ENCODE measurements around the gene GRM4.

GRM4 gene

GRCh38 chr6:34093854-34094430, 51.9 kb downstream of the GRM4 start:
- DNase-seq (ENCODE audit: extremely low spot score, insufficient read length, low read depth) = no peak
- FAIRE-seq = no peak

- FAIRE-seq (no peak), DNase-seq (ENCODE audit: extremely low spot score, insufficient read length, low read depth) (no peak)
These were observed 52.7 kb downstream of the GRM4 start for GRCh38 chr6:34093206-34093605.

- no peak for DNase-seq (ENCODE audit: extremely low spot score, insufficient read length, low read depth)
- no peak for FAIRE-seq
These were observed 53.3 kb downstream of the GRM4 start for GRCh38 chr6:34092631-34093030.

GRCh38 chr6:34090935-34091334, 55.0 kb downstream of the GRM4 start:
- DNase-seq (ENCODE audit: extremely low spot score, insufficient read length, low read depth) (no peak), FAIRE-seq (no peak)

- FAIRE-seq (no peak), DNase-seq (ENCODE audit: extremely low spot score, insufficient read length, low read depth) (no peak)
These were observed 55.4 kb downstream of the GRM4 start for GRCh38 chr6:34090529-34090928.

GRCh38 chr6:34086558-34086957, 59.3 kb downstream of the GRM4 start:
- no peak for FAIRE-seq
- DNase-seq (ENCODE audit: extremely low spot score, insufficient read length, low read depth) = no peak

GRCh38 chr6:34085453-34086170, 60.3 kb downstream of the GRM4 start:
- FAIRE-seq = no peak
- DNase-seq (ENCODE audit: extremely low spot score, insufficient read length, low read depth) = no peak

GRCh38 chr6:34084591-34085290, 61.1 kb downstream of the GRM4 start:
- DNase-seq (ENCODE audit: extremely low spot score, insufficient read length, low read depth) = no peak
- no peak for FAIRE-seq

GRCh38 chr6:34082864-34083626, 62.8 kb downstream of the GRM4 start:
- DNase-seq (ENCODE audit: extremely low spot score, insufficient read length, low read depth) = no peak

GRCh38 chr6:34082348-34082747, 63.5 kb downstream of the GRM4 start:
- DNase-seq (ENCODE audit: extremely low spot score, insufficient read length, low read depth) = no peak
- no peak for FAIRE-seq

More at GRCh38 chr6:34082864-34083626, 62.8 kb downstream of the GRM4 start:
- FAIRE-seq = no peak

GRCh38 chr6:34080357-34080756, 65.5 kb downstream of the GRM4 start:
- FAIRE-seq = no peak

GRCh38 chr6:34079899-34080298, 66.0 kb downstream of the GRM4 start:
- FAIRE-seq = no peak

More at GRCh38 chr6:34080357-34080756, 65.5 kb downstream of the GRM4 start:
- no peak for DNase-seq (ENCODE audit: extremely low spot score, insufficient read length, low read depth)

GRCh38 chr6:34075906-34076305, 70.0 kb downstream of the GRM4 start:
- no peak for DNase-seq (ENCODE audit: extremely low spot score, insufficient read length, low read depth)
- FAIRE-seq = no peak

More at GRCh38 chr6:34079899-34080298, 66.0 kb downstream of the GRM4 start:
- DNase-seq (ENCODE audit: extremely low spot score, insufficient read length, low read depth) = no peak

- no peak for DNase-seq (ENCODE audit: extremely low spot score, insufficient read length, low read depth)
- FAIRE-seq = no peak
These were observed 71.7 kb downstream of the GRM4 start for GRCh38 chr6:34074064-34074742.

GRCh38 chr6:34073540-34073939, 72.3 kb downstream of the GRM4 start:
- FAIRE-seq = no peak

GRCh38 chr6:34072727-34073126, 73.2 kb downstream of the GRM4 start:
- DNase-seq (ENCODE audit: extremely low spot score, insufficient read length, low read depth) (no peak), FAIRE-seq (peak; percentile 57)

More at GRCh38 chr6:34073540-34073939, 72.3 kb downstream of the GRM4 start:
- DNase-seq (ENCODE audit: extremely low spot score, insufficient read length, low read depth) = no peak

- DNase-seq (ENCODE audit: extremely low spot score, insufficient read length, low read depth) = no peak
- FAIRE-seq = peak; percentile 33
These were observed 74.0 kb downstream of the GRM4 start for GRCh38 chr6:34071884-34072379.

GRCh38 chr6:34071136-34071883, 74.6 kb downstream of the GRM4 start:
- DNase-seq (ENCODE audit: extremely low spot score, insufficient read length, low read depth) (no peak), FAIRE-seq (peak; percentile 72)
